ENCODE results near the gene MMAB.

MMAB gene

DNA sequence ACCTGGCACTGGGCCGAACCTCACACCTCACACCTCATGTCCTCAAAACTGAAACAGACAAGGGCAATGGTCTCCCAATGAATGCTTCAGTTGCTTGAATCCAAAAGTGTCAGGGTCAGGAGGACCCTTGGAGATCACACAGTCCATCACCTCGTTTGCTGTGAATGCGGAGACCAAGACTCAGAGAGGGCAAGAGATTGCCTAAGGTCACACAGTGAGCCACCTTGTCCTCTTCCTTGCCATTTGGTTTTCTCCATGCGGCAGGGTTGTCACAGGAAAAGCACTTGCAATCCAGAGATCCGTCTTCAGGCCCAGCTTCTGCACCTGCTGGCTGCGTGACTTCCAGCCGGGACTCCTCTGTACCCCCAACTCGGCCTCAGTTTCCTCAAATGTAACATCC is 28.3 kb upstream of the MMAB start:
- no peak for DNase-seq

- no peak for DNase-seq
Measured at GRCh38 chr12:109600995-109601394, 27.7 kb upstream of the MMAB start.

GRCh38 chr12:109600481-109600880 is 27.2 kb upstream of the MMAB start:
- DNase-seq, result no peak

DNA sequence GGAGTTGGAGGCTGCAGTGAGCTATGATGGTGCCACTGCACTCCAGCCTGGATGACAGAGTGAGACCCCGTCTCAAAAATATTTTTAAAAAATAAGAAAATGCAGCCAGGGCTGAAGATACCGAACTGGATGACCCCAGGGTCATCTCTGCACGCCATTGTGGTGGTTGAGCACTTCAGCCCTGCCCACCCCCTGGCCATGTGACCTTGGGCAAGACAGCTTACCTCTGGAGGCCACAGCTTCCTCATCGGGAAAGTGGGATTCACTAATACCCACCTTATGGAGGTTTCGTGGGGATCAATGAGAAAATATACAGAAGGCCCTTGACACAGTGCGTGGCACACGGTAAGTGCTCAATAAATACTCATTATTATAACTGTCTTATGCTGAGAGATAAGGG is 25.8 kb upstream of the MMAB start:
- no peak for DNase-seq

DNA sequence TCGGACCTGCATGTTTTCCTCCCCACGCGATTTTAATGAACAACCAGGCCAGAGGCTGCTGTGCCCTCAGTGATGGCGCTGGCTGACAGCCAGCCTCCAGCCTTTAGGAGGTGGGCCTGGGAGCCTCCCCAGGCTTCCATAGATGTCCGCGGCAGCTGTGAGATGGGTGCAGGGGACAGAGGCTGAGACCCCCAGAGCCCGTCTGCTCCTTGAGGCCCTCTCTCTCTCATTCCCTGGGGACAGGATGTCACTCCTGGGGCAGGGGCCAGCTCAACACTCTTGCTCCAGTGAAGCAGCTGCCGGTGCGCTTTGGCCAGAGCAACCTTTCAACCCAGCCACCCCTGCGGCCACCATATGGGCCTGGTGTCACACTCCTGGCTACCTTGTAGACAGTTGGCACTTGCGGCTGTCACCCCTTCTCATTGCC is 25.1 kb upstream of the MMAB start:
- DNase-seq, result no peak

GRCh38 chr12:109597795-109598427 is 24.6 kb upstream of the MMAB start:
- peak; percentile 70 to 85 for DNase-seq

GRCh38 chr12:109597414-109597794 is 24.1 kb upstream of the MMAB start:
- DNase-seq, result no peak

GRCh38 chr12:109596418-109597244 is 23.3 kb upstream of the MMAB start:
- no peak for DNase-seq

DNA sequence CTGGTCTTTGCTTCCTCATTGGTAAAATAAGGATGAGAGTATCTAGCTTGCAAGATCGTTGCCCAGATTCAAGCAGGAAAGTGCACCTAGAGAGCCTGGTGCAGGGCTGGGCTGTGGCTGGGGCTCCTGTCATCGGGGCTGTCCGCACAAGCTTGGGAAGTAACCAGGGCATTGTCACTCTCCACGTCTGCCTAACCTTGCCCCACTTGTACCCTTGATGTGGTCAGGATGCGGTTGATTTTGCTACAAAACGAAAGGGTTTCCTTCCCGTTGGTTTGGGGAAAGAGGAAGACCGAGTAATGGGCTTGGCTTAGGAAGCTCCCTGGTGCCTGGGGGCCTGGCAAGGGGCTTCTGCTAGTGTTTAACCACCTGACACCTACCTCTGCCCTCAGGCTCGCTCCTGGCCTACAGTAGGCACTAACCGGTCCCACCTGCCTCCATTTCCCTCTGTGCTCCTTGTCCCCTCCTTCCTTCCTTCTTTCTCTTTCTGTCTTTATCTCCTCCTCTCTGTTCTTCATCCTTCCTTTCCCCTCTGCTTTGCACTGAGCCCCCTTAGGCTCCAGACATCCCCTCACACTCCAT is 22.1 kb upstream of the MMAB start:
- no peak for DNase-seq

GRCh38 chr12:109594556-109595317 is 21.4 kb upstream of the MMAB start:
- DNase-seq, result no peak

- DNase-seq, result no peak
Measured at GRCh38 chr12:109592905-109593272, 19.6 kb upstream of the MMAB start.

GRCh38 chr12:109592195-109592904 is 19.0 kb upstream of the MMAB start:
- DNase-seq, result no peak

DNA sequence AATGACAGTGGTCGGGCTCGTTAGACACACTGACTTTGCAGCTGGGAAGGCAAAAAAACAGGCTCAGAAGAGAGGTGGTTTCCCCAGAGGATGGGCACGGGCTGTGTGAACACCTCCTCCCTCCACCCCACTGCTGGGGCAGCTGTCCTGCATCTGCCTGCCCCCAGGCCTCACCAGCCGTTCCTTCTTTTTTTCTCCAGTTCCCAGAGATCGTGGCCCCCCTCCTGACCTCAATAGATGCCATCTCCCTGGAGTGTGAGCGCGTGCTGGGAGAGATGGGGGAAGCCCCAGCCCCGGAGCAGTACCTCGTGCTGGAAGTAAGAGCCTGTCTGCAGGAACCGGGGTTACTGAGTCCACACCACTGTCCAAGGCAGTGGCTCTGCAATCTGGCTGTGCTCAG is 17.7 kb upstream of the MMAB start:
- DNase-seq, result no peak

DNA sequence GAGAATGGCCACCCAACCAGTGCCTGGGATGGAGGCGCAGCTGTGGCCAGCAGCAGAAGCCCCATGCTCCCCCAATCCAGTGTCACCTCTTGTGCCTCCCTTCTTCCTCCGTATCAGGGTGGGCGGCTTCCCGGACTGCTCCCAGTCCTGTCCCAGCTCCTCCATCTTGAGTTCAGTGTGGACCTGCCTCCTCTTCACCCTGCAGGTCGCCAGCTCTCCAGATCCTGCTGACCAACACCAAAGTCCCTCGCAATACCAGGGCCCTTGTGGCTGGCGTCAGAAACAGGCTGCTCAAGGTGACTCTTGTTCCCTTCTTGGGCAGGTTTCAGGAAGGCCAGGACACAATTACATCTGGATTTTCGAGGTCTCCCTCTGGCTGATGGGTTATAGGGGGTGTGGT is 17.3 kb upstream of the MMAB start:
- DNase-seq, result no peak

GRCh38 chr12:109589691-109590245 is 16.5 kb upstream of the MMAB start:
- DNase-seq, result no peak

DNA sequence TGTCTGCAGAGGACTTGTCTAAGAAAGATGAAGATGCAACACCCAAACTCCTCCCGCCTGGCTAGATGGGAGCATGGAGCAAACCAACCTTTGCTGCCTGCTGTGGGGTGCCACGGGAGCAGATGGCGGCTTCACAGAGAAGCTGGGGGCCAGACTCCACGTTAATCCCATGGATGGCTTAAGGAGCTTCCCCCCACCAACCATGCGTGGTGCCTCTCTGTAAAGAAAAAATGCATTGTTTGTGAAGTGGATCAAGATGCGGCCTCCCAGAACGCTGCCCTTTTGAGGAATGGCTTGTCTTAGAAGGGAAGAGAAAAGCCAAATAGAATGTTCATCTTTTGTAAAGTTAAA is 15.9 kb upstream of the MMAB start:
- DNase-seq, result no peak

GRCh38 chr12:109588461-109589239 is 15.3 kb upstream of the MMAB start:
- DNase-seq, result no peak

- DNase-seq, result no peak
Measured at GRCh38 chr12:109587921-109588320, 14.6 kb upstream of the MMAB start.

- peak; percentile 58 to 62 for DNase-seq
Measured at GRCh38 chr12:109586385-109587296, 13.3 kb upstream of the MMAB start.

- no peak for DNase-seq
Measured at GRCh38 chr12:109583733-109584132, 10.4 kb upstream of the MMAB start.

DNA sequence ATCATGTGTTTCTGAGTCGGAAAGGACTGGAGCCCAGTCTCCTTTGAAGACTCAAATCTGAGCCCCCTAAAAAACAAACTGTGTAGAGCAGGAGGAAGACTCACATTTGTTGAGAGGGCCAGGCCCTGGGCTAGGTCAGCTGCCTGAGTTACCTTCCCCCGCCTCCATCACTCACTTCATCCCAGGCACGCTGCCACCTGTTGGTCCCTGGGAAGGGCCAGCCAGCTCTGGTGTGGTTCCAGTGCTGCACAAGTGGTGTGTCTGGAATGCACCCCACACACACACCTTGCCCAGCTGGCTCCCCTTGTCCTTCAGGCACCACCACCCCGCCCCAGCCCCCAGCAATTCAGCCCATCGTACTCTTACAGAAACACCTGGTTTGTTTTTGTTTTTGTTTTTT is 9.3 kb upstream of the MMAB start:
- peak in 1 of 2 experiments; percentile 26 for DNase-seq

Measured in SHP77 (cell line).